Fibroblast of skin of scalp (primary cell): ENCODE results near the gene CD300C.
"Not testable (repeated sequence)": the region's sequence is repeated elsewhere in the genome, so short reads cannot be mapped to it uniquely, and the experiment has no call there.

Experiments
- DNase-seq: peaks from one replicate; pipeline ENCODE4 v3.0.0-alpha.2; 2013

Gene CD300C

GRCh38 chr17:74508156-74508555 is 37.8 kb downstream of the CD300C start:
- no peak for DNase-seq

- not testable (repeated sequence) for DNase-seq
Observed at GRCh38 chr17:74503949-74504348, 42.0 kb downstream of the CD300C start.

- no peak for DNase-seq
Observed at GRCh38 chr17:74502861-74503260, 43.1 kb downstream of the CD300C start.

GRCh38 chr17:74499992-74500391 is 45.9 kb downstream of the CD300C start:
- no peak for DNase-seq

- no peak for DNase-seq
Observed at GRCh38 chr17:74497471-74497870, 48.4 kb downstream of the CD300C start.

GRCh38 chr17:74493331-74493833 is 52.5 kb downstream of the CD300C start:
- DNase-seq = peak; percentile 59

- no peak for DNase-seq
Observed at GRCh38 chr17:74491626-74492025, 54.3 kb downstream of the CD300C start.
